ENCODE measurements around the gene GGA2. TPM values are rescaled to one million over a fixed set of nuclear protein-coding genes. Genes with fewer than 3 reads are reported as not detected.
A peak's percentile ranks its signal among the peaks of the same experiment; 100 is the strongest.

The GGA2 gene
- total RNA-seq, 6 experiments from 2014 or later: 19.2 to 31.7 (median 27.8) TPM

GRCh38 chr16:23518435-23518891 is 8.2 kb upstream of the GGA2 start:
- ATAC-seq: peak in 2 of 4 donors; percentile 28 to 45
- WGBS (ENCODE audit: insufficient coverage, low coverage, low lambda C conversion rate, missing lambda C conversion rate): 43% methylated on average over 3 of the region's 3 CpGs
- no peaks in the 10 kb centered on the region for H3K9me3 ChIP-seq
- no peak for TF ChIP-seq POLR2A (IDR thresholded peaks at IDR 0.05)
- no peak for TF ChIP-seq CTCF (IDR thresholded peaks at IDR 0.05)
- H3K27me3 ChIP-seq: no peaks in the 10 kb centered on the region
- no peak overlapping the region for H3K4me3 ChIP-seq
- peaks cover 0 to 16% (median 8%) of the 10 kb centered on the region in 4 donors for H3K36me3 ChIP-seq
- H3K4me1 ChIP-seq: no peaks in the 10 kb centered on the region
- H3K27ac ChIP-seq: no peak overlapping the region
- DNase-seq: no peak
- intact Hi-C loops (cut with DNase I): no loop called here

GRCh38 chr16:23516366-23517137 is 6.3 kb upstream of the GGA2 start:
- TF ChIP-seq CTCF (IDR thresholded peaks at IDR 0.05): no peak
- no peak for TF ChIP-seq POLR2A (IDR thresholded peaks at IDR 0.05)
- 76% methylated on average over 4 of the region's 4 CpGs for WGBS (ENCODE audit: insufficient coverage, low coverage, low lambda C conversion rate, missing lambda C conversion rate)
- intact Hi-C loops (cut with DNase I): no loop called here
- Histone ChIP-seq H3K27ac (no peak overlapping the region), H3K4me3 (no peak overlapping the region), H3K27me3 (no peaks in the 10 kb centered on the region), H3K36me3 (peaks cover 0 to 6% (median 0%) of the 10 kb centered on the region in 4 donors), H3K4me1 (no peaks in the 10 kb centered on the region), H3K9me3 (no peaks in the 10 kb centered on the region)
- DNase-seq (no peak), ATAC-seq (peak in 3 of 4 donors; percentile 38 to 53 (median 41))

DNA sequence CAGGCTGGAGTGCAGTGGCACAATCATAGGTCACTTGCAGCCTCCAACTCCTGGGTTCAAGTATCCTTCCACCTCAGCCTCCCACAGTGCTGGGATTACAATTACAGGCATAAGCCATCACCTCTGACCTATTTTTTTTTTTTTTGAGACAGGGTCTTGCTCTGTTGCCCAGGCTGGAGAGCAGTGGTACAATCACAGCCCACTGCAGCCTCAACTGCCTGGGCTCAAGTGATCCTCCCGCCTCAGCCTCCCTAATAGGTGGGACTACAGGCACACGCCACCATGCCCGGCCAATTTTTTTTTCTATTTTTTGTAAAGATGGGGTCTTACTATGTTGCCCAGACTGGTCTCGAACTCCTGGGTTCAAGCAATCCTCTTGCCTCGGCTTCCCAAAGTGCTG is 5.6 kb upstream of the GGA2 start:
- intact Hi-C loops (cut with DNase I): no loop called here
- H3K4me1 ChIP-seq: no peaks in the 10 kb centered on the region
- no peaks in the 10 kb centered on the region for H3K27me3 ChIP-seq
- H3K9me3 ChIP-seq: no peaks in the 10 kb centered on the region
- peaks cover 0 to 6% (median 0%) of the 10 kb centered on the region in 4 donors for H3K36me3 ChIP-seq
- DNase-seq: no peak
- TF ChIP-seq POLR2A (IDR thresholded peaks at IDR 0.05) (no peak), CTCF (IDR thresholded peaks at IDR 0.05) (no peak)
- no peak overlapping the region for H3K27ac ChIP-seq
- H3K4me3 ChIP-seq: no peak overlapping the region
- 98% methylated on average over 5 of the region's 5 CpGs for WGBS (ENCODE audit: insufficient coverage, low coverage, low lambda C conversion rate, missing lambda C conversion rate)
- ATAC-seq: no peak

- intact Hi-C loops (cut with DNase I): no loop called here
- H3K4me1 ChIP-seq: no peaks in the 10 kb centered on the region
- TF ChIP-seq POLR2A (IDR thresholded peaks at IDR 0.05) (no peak), CTCF (IDR thresholded peaks at IDR 0.05) (no peak)
- DNase-seq (no peak), ATAC-seq (no peak)
- H3K4me3 ChIP-seq: no peak overlapping the region
- H3K36me3 ChIP-seq: peaks cover 0 to 3% (median 0%) of the 10 kb centered on the region in 4 donors
- no peak overlapping the region for H3K27ac ChIP-seq
- no peaks in the 10 kb centered on the region for H3K9me3 ChIP-seq
- H3K27me3 ChIP-seq: no peaks in the 10 kb centered on the region
- WGBS (ENCODE audit: insufficient coverage, low coverage, low lambda C conversion rate, missing lambda C conversion rate): 75% methylated on average over 7 of the region's 7 CpGs
Measured at GRCh38 chr16:23514381-23515152, 4.3 kb upstream of the GGA2 start.

All from right lobe of liver (tissue), 6 donors.